ENCODE data around the gene STMND1.

DNA sequence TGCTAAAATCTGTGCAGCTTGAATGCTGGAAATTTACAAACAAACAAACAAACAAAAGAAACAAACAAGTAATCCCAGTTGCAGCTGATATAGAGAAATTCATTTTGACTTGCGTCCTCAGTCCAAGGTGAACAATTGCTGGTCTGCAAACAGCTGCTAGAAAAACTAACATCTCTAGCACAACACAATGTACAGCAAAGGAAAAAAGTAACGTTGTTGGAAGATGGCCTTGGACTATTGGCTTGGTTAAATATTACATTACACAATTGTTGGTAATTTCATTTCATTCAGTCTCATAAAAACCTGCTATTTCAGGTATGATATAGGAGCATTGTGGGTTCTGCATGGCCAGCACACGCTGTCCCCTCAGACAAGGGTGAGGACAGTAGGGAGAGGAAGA is 50.0 kb downstream of the STMND1 start:
- TF ChIP-seq JUND (IDR thresholded peaks at IDR 0.05) (no peak), YY1 (IDR thresholded peaks at IDR 0.05) (no peak), SP1 (IDR thresholded peaks at IDR 0.05) (no peak), TAF1 (conservative IDR thresholded peaks at IDR 0.05) (no peak), EGR1 (IDR thresholded peaks at IDR 0.05; ENCODE audit: low read depth in 2 of 2) (no peak), HNF4A (conservative IDR thresholded peaks at IDR 0.05) (peak; percentile 32 to 33), RAD21 (IDR thresholded peaks at IDR 0.05) (no peak), GABPA (IDR thresholded peaks at IDR 0.05 in 1 of 2, conservative IDR thresholded peaks at IDR 0.05 in 1 of 2) (no peak)
- TF ChIP-seq, protein P1, sequence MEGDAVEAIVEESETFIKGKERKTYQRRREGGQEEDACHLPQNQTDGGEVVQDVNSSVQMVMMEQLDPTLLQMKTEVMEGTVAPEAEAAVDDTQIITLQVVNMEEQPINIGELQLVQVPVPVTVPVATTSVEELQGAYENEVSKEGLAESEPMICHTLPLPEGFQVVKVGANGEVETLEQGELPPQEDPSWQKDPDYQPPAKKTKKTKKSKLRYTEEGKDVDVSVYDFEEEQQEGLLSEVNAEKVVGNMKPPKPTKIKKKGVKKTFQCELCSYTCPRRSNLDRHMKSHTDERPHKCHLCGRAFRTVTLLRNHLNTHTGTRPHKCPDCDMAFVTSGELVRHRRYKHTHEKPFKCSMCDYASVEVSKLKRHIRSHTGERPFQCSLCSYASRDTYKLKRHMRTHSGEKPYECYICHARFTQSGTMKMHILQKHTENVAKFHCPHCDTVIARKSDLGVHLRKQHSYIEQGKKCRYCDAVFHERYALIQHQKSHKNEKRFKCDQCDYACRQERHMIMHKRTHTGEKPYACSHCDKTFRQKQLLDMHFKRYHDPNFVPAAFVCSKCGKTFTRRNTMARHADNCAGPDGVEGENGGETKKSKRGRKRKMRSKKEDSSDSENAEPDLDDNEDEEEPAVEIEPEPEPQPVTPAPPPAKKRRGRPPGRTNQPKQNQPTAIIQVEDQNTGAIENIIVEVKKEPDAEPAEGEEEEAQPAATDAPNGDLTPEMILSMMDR (IDR thresholded peaks at IDR 0.05; ENCODE audit: low read depth, low read length, missing input control): no peak
- TF ChIP-seq, protein P2, sequence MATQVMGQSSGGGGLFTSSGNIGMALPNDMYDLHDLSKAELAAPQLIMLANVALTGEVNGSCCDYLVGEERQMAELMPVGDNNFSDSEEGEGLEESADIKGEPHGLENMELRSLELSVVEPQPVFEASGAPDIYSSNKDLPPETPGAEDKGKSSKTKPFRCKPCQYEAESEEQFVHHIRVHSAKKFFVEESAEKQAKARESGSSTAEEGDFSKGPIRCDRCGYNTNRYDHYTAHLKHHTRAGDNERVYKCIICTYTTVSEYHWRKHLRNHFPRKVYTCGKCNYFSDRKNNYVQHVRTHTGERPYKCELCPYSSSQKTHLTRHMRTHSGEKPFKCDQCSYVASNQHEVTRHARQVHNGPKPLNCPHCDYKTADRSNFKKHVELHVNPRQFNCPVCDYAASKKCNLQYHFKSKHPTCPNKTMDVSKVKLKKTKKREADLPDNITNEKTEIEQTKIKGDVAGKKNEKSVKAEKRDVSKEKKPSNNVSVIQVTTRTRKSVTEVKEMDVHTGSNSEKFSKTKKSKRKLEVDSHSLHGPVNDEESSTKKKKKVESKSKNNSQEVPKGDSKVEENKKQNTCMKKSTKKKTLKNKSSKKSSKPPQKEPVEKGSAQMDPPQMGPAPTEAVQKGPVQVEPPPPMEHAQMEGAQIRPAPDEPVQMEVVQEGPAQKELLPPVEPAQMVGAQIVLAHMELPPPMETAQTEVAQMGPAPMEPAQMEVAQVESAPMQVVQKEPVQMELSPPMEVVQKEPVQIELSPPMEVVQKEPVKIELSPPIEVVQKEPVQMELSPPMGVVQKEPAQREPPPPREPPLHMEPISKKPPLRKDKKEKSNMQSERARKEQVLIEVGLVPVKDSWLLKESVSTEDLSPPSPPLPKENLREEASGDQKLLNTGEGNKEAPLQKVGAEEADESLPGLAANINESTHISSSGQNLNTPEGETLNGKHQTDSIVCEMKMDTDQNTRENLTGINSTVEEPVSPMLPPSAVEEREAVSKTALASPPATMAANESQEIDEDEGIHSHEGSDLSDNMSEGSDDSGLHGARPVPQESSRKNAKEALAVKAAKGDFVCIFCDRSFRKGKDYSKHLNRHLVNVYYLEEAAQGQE (IDR thresholded peaks at IDR 0.05): no peak
- TF ChIP-seq, protein P3, sequence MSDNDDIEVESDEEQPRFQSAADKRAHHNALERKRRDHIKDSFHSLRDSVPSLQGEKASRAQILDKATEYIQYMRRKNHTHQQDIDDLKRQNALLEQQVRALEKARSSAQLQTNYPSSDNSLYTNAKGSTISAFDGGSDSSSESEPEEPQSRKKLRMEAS (IDR thresholded peaks at IDR 0.05): no peak
- TF ChIP-seq, protein P4, sequence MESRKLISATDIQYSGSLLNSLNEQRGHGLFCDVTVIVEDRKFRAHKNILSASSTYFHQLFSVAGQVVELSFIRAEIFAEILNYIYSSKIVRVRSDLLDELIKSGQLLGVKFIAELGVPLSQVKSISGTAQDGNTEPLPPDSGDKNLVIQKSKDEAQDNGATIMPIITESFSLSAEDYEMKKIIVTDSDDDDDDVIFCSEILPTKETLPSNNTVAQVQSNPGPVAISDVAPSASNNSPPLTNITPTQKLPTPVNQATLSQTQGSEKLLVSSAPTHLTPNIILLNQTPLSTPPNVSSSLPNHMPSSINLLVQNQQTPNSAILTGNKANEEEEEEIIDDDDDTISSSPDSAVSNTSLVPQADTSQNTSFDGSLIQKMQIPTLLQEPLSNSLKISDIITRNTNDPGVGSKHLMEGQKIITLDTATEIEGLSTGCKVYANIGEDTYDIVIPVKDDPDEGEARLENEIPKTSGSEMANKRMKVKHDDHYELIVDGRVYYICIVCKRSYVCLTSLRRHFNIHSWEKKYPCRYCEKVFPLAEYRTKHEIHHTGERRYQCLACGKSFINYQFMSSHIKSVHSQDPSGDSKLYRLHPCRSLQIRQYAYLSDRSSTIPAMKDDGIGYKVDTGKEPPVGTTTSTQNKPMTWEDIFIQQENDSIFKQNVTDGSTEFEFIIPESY (IDR thresholded peaks at IDR 0.05): no peak
